Keratinocyte (primary cell): ENCODE results near the gene CARM1. TPM values are rescaled to one million over a fixed set of nuclear protein-coding genes. Genes with fewer than 3 reads are reported as not detected.

ENCODE experiments used
- DNase-seq: peaks from one replicate; pipeline ENCODE4 v3.0.0-alpha.2; 2011; ENCODE audit warnings: low read depth, missing footprints, low spot score
- FAIRE-seq: peaks from 2 replicates; lab custom pipeline; 2011; peaks lifted over from hg19 to GRCh38; lab: Jason Lieb, UNC
- H2AFZ ChIP-seq: 2 replicates; pipeline ENCODE4 v1.6.0; 2012; ENCODE audit warnings: low read length, control low read depth, inconsistent platforms; ENCODE audit not compliant: control insufficient read depth
- H3K27ac ChIP-seq: 2 replicates; pipeline ENCODE4 v1.5.1; 2011; ENCODE audit warnings: low read length; ENCODE audit not compliant: control insufficient read depth, insufficient read depth
- H3K27me3 ChIP-seq: 3 replicates; pipeline ENCODE4 v1.6.0; 2011; ENCODE audit warnings: low read length; ENCODE audit not compliant: control insufficient read depth, insufficient read depth; ENCODE audit errors: extremely low read depth
- H3K36me3 ChIP-seq, 2 experiments: 2 replicates in 1 of 2; 3 replicates in 1 of 2; pipeline ENCODE4 v1.5.1; 2011; ENCODE audit warnings: low read length in 2 of 2, mild to moderate bottlenecking in 1 of 2; ENCODE audit not compliant: control insufficient read depth in 2 of 2, insufficient read depth in 2 of 2; ENCODE audit errors: extremely low read depth in 1 of 2
- H3K4me1 ChIP-seq: 3 replicates; pipeline ENCODE4 v1.5.1; 2011; ENCODE audit warnings: low read length; ENCODE audit not compliant: control insufficient read depth, insufficient read depth; ENCODE audit errors: extremely low read depth
- H3K4me2 ChIP-seq: 3 replicates; pipeline ENCODE4 v1.6.0; 2011; ENCODE audit warnings: low read depth, low read length; ENCODE audit not compliant: control insufficient read depth, insufficient read depth; ENCODE audit errors: extremely low read depth
- H3K4me3 ChIP-seq, 3 experiments: fragments of 200-600 bp in 1 of 3; sonication (generic) in 1 of 3; 2 replicates in 2 of 3; 3 replicates in 1 of 3; pipeline ENCODE4 v1.5.1; 2011 to 2016; ENCODE audit warnings: low read length in 3 of 3, mild to moderate bottlenecking in 3 of 3, control low read depth in 2 of 3, inconsistent platforms in 1 of 3, low read depth in 1 of 3, mixed read lengths in 1 of 3, mixed run types in 1 of 3, moderate library complexity in 1 of 3; ENCODE audit not compliant: control insufficient read depth in 2 of 3, insufficient read depth in 2 of 3; ENCODE audit errors: extremely low read depth in 1 of 3
- H3K79me2 ChIP-seq: 2 replicates; pipeline ENCODE4 v1.6.0; 2012; ENCODE audit warnings: low read length; ENCODE audit not compliant: control insufficient read depth, insufficient read depth
- H3K9ac ChIP-seq: 3 replicates; pipeline ENCODE4 v1.6.0; 2011; ENCODE audit warnings: low read length; ENCODE audit not compliant: control insufficient read depth, insufficient read depth; ENCODE audit errors: extremely low read depth
- H3K9me1 ChIP-seq: 3 replicates; pipeline ENCODE4 v1.6.0; 2011; ENCODE audit warnings: low read length; ENCODE audit not compliant: control insufficient read depth, insufficient read depth; ENCODE audit errors: extremely low read depth
- H3K9me3 ChIP-seq: 2 replicates; pipeline ENCODE4 v1.5.1; 2012; ENCODE audit warnings: low read depth, low read length; ENCODE audit not compliant: control insufficient read depth
- H4K20me1 ChIP-seq: 3 replicates; pipeline ENCODE4 v1.6.0; 2011; ENCODE audit warnings: low read length; ENCODE audit not compliant: control insufficient read depth, insufficient read depth; ENCODE audit errors: extremely low read depth
- EZH2 ChIP-seq: IDR thresholded peaks from one replicate; pipeline ENCODE4 v1.6.1; 2012; ENCODE audit warnings: inconsistent platforms, mild to moderate bottlenecking, low read length, moderate library complexity
- dilution Hi-C: fragments of 300-500 bp; cut with MboI; formaldehyde crosslinking; loops from one replicate; pipeline ENCODE4 v1.7.0; 2020; ENCODE audit warnings: low sequenced_read_pairs; ENCODE audit not compliant: extremely low pct_ligation_motif_present
- polyA plus RNA-seq, 5 experiments: library from polyadenylated mRNA; depleted of rRNA in 3 of 5; stranded (reverse) in 3 of 5; stranded (forward) in 1 of 5; unstranded in 1 of 5; fragments of >200 nt; gene quantifications; 1 replicate in 1 of 5; 2 replicates in 3 of 5; 3 replicates in 1 of 5; pipeline versions ENCODE4 v1.2.1 to v1.2.3, GENCODE V29; 2011 to 2012; ENCODE audit warnings: missing spikeins in 2 of 5, low read depth in 1 of 5, low replicate concordance in 1 of 5
- TF ChIP-seq, protein P1 (sequence below), 3 experiments: IDR thresholded peaks in 1 of 3; conservative IDR thresholded peaks in 1 of 3; optimal IDR thresholded peaks in 1 of 3; 2 replicates in 2 of 3; 3 replicates in 1 of 3; pipeline versions ENCODE3 to v1.5.1; 2011; ENCODE audit warnings: low read length in 3 of 3, mild to moderate bottlenecking in 3 of 3, moderate library complexity in 2 of 3, control low read depth in 1 of 3, inconsistent platforms in 1 of 3; ENCODE audit not compliant: insufficient read depth in 2 of 3; ENCODE audit errors: extremely low read depth in 1 of 3

Gene CARM1
- polyA plus RNA-seq, 1 donor (not counting 4 experiments of a cell fraction or from before 2014, with no cell fraction given): 22.8 TPM

DNA sequence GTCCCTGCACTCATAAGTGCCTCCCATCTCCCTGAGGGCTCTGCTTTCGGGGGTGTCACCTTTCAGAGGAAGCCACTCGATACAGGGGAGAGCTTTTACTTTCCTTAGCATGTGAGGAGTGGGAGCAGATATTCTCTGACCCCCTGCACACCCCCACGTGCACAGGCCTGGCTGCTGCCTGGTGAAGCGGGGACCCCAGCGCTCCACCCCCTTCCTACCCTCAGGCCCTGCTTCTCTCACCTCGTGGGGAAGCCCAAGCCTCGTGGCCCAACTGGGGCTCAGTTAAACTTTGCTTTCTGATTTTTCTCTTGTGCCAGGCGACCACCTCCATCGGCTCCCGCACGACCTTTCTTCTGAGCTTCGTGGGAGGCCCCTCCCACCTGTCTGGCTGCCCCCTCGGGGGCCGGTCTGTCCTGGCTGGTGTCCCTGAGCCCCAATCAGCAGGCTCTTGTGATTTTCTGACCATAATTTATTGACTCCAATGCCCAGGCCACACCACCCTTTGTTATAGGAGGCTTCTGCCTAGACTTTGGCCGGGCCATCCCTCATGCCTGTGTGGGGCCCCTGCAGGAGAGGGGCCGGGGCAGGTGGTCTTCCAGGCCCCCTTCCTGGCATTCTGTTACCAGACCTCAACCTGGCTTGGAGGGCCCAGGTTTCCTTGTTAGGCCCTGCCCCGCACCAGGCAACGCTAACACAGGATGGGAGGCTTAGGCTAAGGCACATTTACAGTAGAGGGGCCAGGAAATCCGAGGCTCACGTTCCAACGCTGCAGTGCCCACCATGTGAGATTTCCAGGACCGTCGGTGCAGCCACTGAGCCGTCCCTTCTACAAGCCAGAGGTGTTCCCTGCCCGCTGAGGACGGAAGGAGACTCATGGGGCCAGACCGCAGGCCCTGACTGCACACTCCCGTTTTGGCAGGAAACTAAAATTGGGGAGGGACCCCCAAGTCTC is 39.1 kb upstream of the CARM1 start:
- Histone ChIP-seq H2AFZ (no peak overlapping the region), H3K27me3 (no peaks in the 10 kb centered on the region), H3K9me3 (no peaks in the 10 kb centered on the region), H3K4me2 (no peak overlapping the region), H3K4me1 (peaks cover 5% of the 10 kb centered on the region), H3K79me2 (no peaks in the 10 kb centered on the region), H3K36me3 (peaks cover 14 to 16% of the 10 kb centered on the region in 2 experiments), H3K9ac (no peak overlapping the region), H3K27ac (no peak overlapping the region), H3K4me3 (no peak overlapping the region), H4K20me1 (no peaks in the 10 kb centered on the region), H3K9me1 (peaks cover 2% of the 10 kb centered on the region)
- no peak for DNase-seq
- no peak for TF ChIP-seq EZH2
- TF ChIP-seq, protein P1, sequence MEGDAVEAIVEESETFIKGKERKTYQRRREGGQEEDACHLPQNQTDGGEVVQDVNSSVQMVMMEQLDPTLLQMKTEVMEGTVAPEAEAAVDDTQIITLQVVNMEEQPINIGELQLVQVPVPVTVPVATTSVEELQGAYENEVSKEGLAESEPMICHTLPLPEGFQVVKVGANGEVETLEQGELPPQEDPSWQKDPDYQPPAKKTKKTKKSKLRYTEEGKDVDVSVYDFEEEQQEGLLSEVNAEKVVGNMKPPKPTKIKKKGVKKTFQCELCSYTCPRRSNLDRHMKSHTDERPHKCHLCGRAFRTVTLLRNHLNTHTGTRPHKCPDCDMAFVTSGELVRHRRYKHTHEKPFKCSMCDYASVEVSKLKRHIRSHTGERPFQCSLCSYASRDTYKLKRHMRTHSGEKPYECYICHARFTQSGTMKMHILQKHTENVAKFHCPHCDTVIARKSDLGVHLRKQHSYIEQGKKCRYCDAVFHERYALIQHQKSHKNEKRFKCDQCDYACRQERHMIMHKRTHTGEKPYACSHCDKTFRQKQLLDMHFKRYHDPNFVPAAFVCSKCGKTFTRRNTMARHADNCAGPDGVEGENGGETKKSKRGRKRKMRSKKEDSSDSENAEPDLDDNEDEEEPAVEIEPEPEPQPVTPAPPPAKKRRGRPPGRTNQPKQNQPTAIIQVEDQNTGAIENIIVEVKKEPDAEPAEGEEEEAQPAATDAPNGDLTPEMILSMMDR (optimal IDR thresholded peaks at IDR 0.05 in 1 of 3, IDR thresholded peaks at IDR 0.05 in 1 of 3, conservative IDR thresholded peaks at IDR 0.05 in 1 of 3; ENCODE audit: extremely low read depth in 1 of 3, insufficient read depth in 2 of 3, low read length in 3 of 3): no peak
- no peak for FAIRE-seq
- dilution Hi-C loops: no loop called here

DNA sequence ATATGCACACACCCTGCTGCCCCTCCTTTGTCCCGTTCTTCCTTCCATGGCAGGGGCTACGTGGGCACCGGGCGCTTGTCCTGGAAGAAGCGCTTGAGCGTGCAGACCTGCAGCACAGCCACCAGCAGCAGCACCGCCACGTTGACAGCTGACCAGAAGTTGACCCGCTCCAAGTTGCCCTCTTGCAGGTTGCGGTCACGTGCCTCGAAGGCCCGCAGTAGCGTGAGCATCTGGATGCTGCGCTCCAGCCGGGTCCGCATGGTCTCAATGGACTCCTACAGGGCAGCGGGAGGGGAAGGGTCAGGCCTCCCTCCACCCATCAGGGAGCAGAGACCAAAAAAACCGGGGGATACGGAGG is 38.4 kb upstream of the CARM1 start:
- no peak overlapping the region for H3K4me3 ChIP-seq
- no peaks in the 10 kb centered on the region for H3K9me3 ChIP-seq
- H2AFZ ChIP-seq: no peak overlapping the region
- FAIRE-seq (no peak), DNase-seq (no peak)
- H3K4me1 ChIP-seq: peaks cover 5% of the 10 kb centered on the region
- dilution Hi-C loops: no loop called here
- H4K20me1 ChIP-seq: no peaks in the 10 kb centered on the region
- H3K36me3 ChIP-seq: peaks cover 14 to 16% of the 10 kb centered on the region in 2 experiments
- H3K27me3 ChIP-seq: no peaks in the 10 kb centered on the region
- TF ChIP-seq, protein P1 (optimal IDR thresholded peaks at IDR 0.05 in 1 of 3, IDR thresholded peaks at IDR 0.05 in 1 of 3, conservative IDR thresholded peaks at IDR 0.05 in 1 of 3; ENCODE audit: extremely low read depth in 1 of 3, insufficient read depth in 2 of 3, low read length in 3 of 3): no peak
- no peak for TF ChIP-seq EZH2
- no peaks in the 10 kb centered on the region for H3K79me2 ChIP-seq
- H3K9ac ChIP-seq: no peak overlapping the region
- H3K27ac ChIP-seq: no peak overlapping the region
- H3K9me1 ChIP-seq: peaks cover 2% of the 10 kb centered on the region
- no peak overlapping the region for H3K4me2 ChIP-seq
